K562 (cell line): ENCODE measurements around the gene PIGH.

ENCODE experiments used
- EZH2 ChIP-seq: IDR thresholded peaks from 2 replicates; pipeline ENCODE4 v1.6.1; 2012; ENCODE audit warnings: low read depth, mild to moderate bottlenecking, inconsistent platforms, low read length, borderline replicate concordance
- GTF2F1 ChIP-seq: IDR thresholded peaks from 2 replicates; pipeline ENCODE4 v1.6.1; 2011; ENCODE audit warnings: low read depth, low read length, improper control_type of control experiment
- PHB ChIP-seq: fragments of 250-450 bp; sonication (Bioruptor Pico); IDR thresholded peaks from 2 replicates; pipeline ENCODE4 v1.5.0; 2021
- POLR2AphosphoS5 ChIP-seq: IDR thresholded peaks from 2 replicates; pipeline ENCODE4 v1.6.1; 2011; ENCODE audit warnings: mild to moderate bottlenecking, low read depth, low read length, moderate library complexity; ENCODE audit not compliant: control insufficient read depth, insufficient read depth
- RBBP5 ChIP-seq: fragments of 200-600 bp; sonication (generic); IDR thresholded peaks from 2 replicates; pipeline ENCODE4 v1.6.1; 2012; ENCODE audit warnings: borderline replicate concordance, mild to moderate bottlenecking, low read length, control low read depth, inconsistent platforms; ENCODE audit not compliant: insufficient read depth, poor library complexity, severe bottlenecking
- RFX5 ChIP-seq: IDR thresholded peaks from 2 replicates; pipeline ENCODE4 v1.6.1; 2011; ENCODE audit warnings: low read depth, mild to moderate bottlenecking, improper control_type of control experiment, low read length
- STAT5A ChIP-seq: IDR thresholded peaks from 2 replicates; pipeline ENCODE4 v1.6.1; 2012; ENCODE audit warnings: low read length, inconsistent platforms, borderline replicate concordance
- ZFP30 ChIP-seq: fragments of 250-450 bp; sonication (Bioruptor Pico); IDR thresholded peaks from 2 replicates; pipeline ENCODE4 v1.8.0; 2022; ENCODE audit warnings: moderate library complexity, mild to moderate bottlenecking, inconsistent platforms, borderline replicate concordance
- ZNF561 ChIP-seq: fragments of 450-650 bp; formaldehyde crosslinking; conservative IDR thresholded peaks from 2 replicates; pipeline ENCODE4 v1.4.0; 2020; ENCODE audit warnings: mild to moderate bottlenecking, moderate library complexity
- TF ChIP-seq, protein P1 (sequence below): sonication (generic); formaldehyde crosslinking; IDR thresholded peaks from 2 replicates; pipeline ENCODE4 v1.8.1; 2022; ENCODE audit warnings: missing genetic modification reagents
- TF ChIP-seq, protein P2 (sequence below): fragments of 450-650 bp; IDR thresholded peaks from 2 replicates; pipeline ENCODE4 v1.6.1; 2016; ENCODE audit warnings: borderline replicate concordance
- TF ChIP-seq, protein P3 (sequence below), 3 experiments: IDR thresholded peaks in 2 of 3; conservative IDR thresholded peaks in 1 of 3; 2 replicates each; pipeline ENCODE4 v1.5.1; 2011 to 2012; ENCODE audit warnings: low read length in 3 of 3, mild to moderate bottlenecking in 3 of 3, control low read depth in 2 of 3, improper control_type of control experiment in 1 of 3, inconsistent platforms in 1 of 3, low read depth in 1 of 3, mixed read lengths in 1 of 3, moderate library complexity in 1 of 3; ENCODE audit not compliant: insufficient read depth in 2 of 3

DNA sequence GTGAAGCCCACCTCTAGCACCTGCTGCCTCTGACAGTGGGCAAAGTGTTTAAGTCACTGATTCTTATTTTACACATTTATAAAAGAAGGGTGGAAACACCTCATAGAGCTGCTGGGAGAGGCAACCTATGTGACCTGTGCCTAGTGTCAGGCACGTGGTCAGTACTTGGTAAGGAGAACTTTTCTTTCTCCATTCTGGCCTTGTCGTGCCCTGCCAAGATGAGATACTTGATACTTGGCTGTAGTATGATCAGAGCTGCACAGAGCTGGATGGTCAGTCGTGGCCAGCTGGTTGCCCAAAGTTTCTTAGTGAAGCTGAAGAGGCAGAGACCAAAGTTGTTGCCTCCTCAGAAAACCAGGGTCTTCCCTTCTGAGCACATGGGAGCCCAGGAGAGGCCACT, 42.4 kb downstream of the PIGH start:
- TF ChIP-seq PHB (no peak), ZNF561 (no peak), STAT5A (no peak), RBBP5 (no peak), ZFP30 (CRISPR knock-in tag) (no peak), RFX5 (no peak), POLR2AphosphoS5 (no peak), EZH2 (no peak), GTF2F1 (no peak)
- TF ChIP-seq, protein P1, sequence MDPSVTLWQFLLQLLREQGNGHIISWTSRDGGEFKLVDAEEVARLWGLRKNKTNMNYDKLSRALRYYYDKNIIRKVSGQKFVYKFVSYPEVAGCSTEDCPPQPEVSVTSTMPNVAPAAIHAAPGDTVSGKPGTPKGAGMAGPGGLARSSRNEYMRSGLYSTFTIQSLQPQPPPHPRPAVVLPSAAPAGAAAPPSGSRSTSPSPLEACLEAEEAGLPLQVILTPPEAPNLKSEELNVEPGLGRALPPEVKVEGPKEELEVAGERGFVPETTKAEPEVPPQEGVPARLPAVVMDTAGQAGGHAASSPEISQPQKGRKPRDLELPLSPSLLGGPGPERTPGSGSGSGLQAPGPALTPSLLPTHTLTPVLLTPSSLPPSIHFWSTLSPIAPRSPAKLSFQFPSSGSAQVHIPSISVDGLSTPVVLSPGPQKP (CRISPR knock-in tag): no peak
- TF ChIP-seq, protein P2, sequence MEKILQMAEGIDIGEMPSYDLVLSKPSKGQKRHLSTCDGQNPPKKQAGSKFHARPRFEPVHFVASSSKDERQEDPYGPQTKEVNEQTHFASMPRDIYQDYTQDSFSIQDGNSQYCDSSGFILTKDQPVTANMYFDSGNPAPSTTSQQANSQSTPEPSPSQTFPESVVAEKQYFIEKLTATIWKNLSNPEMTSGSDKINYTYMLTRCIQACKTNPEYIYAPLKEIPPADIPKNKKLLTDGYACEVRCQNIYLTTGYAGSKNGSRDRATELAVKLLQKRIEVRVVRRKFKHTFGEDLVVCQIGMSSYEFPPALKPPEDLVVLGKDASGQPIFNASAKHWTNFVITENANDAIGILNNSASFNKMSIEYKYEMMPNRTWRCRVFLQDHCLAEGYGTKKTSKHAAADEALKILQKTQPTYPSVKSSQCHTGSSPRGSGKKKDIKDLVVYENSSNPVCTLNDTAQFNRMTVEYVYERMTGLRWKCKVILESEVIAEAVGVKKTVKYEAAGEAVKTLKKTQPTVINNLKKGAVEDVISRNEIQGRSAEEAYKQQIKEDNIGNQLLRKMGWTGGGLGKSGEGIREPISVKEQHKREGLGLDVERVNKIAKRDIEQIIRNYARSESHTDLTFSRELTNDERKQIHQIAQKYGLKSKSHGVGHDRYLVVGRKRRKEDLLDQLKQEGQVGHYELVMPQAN: no peak
- TF ChIP-seq, protein P3, sequence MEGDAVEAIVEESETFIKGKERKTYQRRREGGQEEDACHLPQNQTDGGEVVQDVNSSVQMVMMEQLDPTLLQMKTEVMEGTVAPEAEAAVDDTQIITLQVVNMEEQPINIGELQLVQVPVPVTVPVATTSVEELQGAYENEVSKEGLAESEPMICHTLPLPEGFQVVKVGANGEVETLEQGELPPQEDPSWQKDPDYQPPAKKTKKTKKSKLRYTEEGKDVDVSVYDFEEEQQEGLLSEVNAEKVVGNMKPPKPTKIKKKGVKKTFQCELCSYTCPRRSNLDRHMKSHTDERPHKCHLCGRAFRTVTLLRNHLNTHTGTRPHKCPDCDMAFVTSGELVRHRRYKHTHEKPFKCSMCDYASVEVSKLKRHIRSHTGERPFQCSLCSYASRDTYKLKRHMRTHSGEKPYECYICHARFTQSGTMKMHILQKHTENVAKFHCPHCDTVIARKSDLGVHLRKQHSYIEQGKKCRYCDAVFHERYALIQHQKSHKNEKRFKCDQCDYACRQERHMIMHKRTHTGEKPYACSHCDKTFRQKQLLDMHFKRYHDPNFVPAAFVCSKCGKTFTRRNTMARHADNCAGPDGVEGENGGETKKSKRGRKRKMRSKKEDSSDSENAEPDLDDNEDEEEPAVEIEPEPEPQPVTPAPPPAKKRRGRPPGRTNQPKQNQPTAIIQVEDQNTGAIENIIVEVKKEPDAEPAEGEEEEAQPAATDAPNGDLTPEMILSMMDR (IDR thresholded peaks at IDR 0.05 in 2 of 3, conservative IDR thresholded peaks at IDR 0.05 in 1 of 3; ENCODE audit: insufficient read depth in 2 of 3, low read depth in 1 of 3, low read length in 3 of 3): no peak
